ENCODE measurements around the gene USP31. TPM values are rescaled to one million over a fixed set of nuclear protein-coding genes. Genes with fewer than 3 reads are reported as not detected.

The USP31 gene
- total RNA-seq, 1 experiment from 2014 or later: 16.1 TPM

GRCh38 chr16:23051587-23051986, 97.7 kb downstream of the USP31 start:
- no peak overlapping the region for H3K4me3 Mint-ChIP-seq
- Histone ChIP-seq H2BK20ac (ENCODE audit: low read depth, low read length, poor library complexity, severe bottlenecking) (no peak overlapping the region), H3K4me2 (ENCODE audit: insufficient read depth, insufficient read length, low read length) (no peak overlapping the region), H3K27me3 (ENCODE audit: insufficient read depth, low read length) (no peaks in the 10 kb centered on the region), H3K79me1 (ENCODE audit: insufficient read depth, low read depth, low read length, poor library complexity, severe bottlenecking) (no peaks in the 10 kb centered on the region), H3K4me1 (ENCODE audit: insufficient read depth, low read length) (no peaks in the 10 kb centered on the region), H2BK15ac (ENCODE audit: low read depth, low read length) (no peak overlapping the region), H3K56ac (ENCODE audit: insufficient read length, low read depth, low read length) (no peak overlapping the region), H2AK5ac (ENCODE audit: insufficient read length, low read length) (no peak overlapping the region), H3K79me2 (ENCODE audit: insufficient read depth, low read length) (no peaks in the 10 kb centered on the region), H3K18ac (ENCODE audit: insufficient read length, low read depth, low read length) (no peak overlapping the region), H3K27ac (ENCODE audit: insufficient read length, low read depth, low read length) (no peak overlapping the region), H3K23ac (ENCODE audit: insufficient read length, low read depth, low read length) (no peak overlapping the region), H3K9me3 (ENCODE audit: control insufficient read depth, low read depth, low read length) (no peaks in the 10 kb centered on the region), H2BK12ac (ENCODE audit: insufficient read length, low read depth, low read length) (no peak overlapping the region), H2BK5ac (ENCODE audit: insufficient read length, low read length) (no peak overlapping the region), H3T11ph (ENCODE audit: low read length) (no peak overlapping the region), H3K14ac (ENCODE audit: insufficient read depth, low read length) (no peak overlapping the region), H3K23me2 (ENCODE audit: insufficient read length, low read depth, low read length, poor library complexity, severe bottlenecking) (no peaks in the 10 kb centered on the region), H3K9ac (ENCODE audit: extremely low read depth, insufficient read length, low read length) (no peak overlapping the region), H3K4ac (ENCODE audit: low read depth, low read length) (no peak overlapping the region), H4K20me1 (ENCODE audit: control insufficient read depth, insufficient read depth, insufficient read length) (no peaks in the 10 kb centered on the region), H2BK120ac (ENCODE audit: low read depth, low read length, poor library complexity, severe bottlenecking) (no peak overlapping the region), H2AFZ (ENCODE audit: low read length) (no peak overlapping the region), H4K91ac (ENCODE audit: insufficient read length, low read depth, low read length) (no peak overlapping the region), H4K5ac (ENCODE audit: insufficient read length, low read depth, low read length) (no peak overlapping the region), H4K8ac (replicated peaks; ENCODE audit: insufficient read length, low read depth, low read length) (no peak overlapping the region)
- peaks cover 3 to 4% of the 10 kb centered on the region in 2 experiments; a peak in 2 of 4 replicates for H3K4me1 Mint-ChIP-seq
- no peaks in the 10 kb centered on the region; a peak in 1 of 7 replicates for H3K36me3 Mint-ChIP-seq (ENCODE audit: insufficient read depth in 1 of 3, low read depth in 3 of 3)
- H3K9me3 Mint-ChIP-seq: no peaks in the 10 kb centered on the region; a peak in 1 of 5 replicates
- TF ChIP-seq CTCF (conservative IDR thresholded peaks at IDR 0.05): no peak
- H3K27me3 Mint-ChIP-seq (ENCODE audit: low read depth): peaks cover 1% of the 10 kb centered on the region; the same call in 1 of the 2 replicates
- WGBS (ENCODE audit: extremely low coverage, insufficient read length, low lambda C conversion rate): no CpG with 5 or more reads among the region's 8 CpGs
- no peak for DNase-seq
- no peak overlapping the region for H3K27ac Mint-ChIP-seq

Data from H9 (cell line).